Esophagus mucosa (tissue), 1 donor: Measurements from ENCODE around the gene TMEM62. TPM values are rescaled to one million over a fixed set of nuclear protein-coding genes. Genes with fewer than 3 reads are reported as not detected.

Experiments used
- total RNA-seq: library from RNA; stranded (reverse); gene quantifications from one replicate; pipeline ENCODE4 v1.2.4, GENCODE V29; 2023
- donor health status: DM: yes; HTN: yes; CAD: no.

The TMEM62 gene
- total RNA-seq, 1 donor from 2014 or later = 11.8 TPM

Other genes starting within 250 kb of the TMEM62 start
- 5.4 TPM for gene TTBK2, start 212.8 kb upstream of the TMEM62 start, total RNA-seq
- 9.1 TPM for gene UBR1, start 27.5 kb upstream of the TMEM62 start, total RNA-seq
- gene CCNDBP1, start 51.8 kb downstream of the TMEM62 start, total RNA-seq = 53.1 TPM
- gene EPB42, start 87.4 kb downstream of the TMEM62 start, total RNA-seq = not detected
- 13.5 TPM for gene TGM5, start 133.3 kb downstream of the TMEM62 start, total RNA-seq
- gene TGM7, start 168.7 kb downstream of the TMEM62 start, total RNA-seq = 0.40 TPM
- gene LCMT2, start 197.0 kb downstream of the TMEM62 start, total RNA-seq = 7.8 TPM
- 15.4 TPM for gene ZSCAN29, start 237.5 kb downstream of the TMEM62 start, total RNA-seq
- 10.7 TPM for gene TUBGCP4, start 237.5 kb downstream of the TMEM62 start, total RNA-seq